ENCODE data around the gene AADAC. TPM values are rescaled to one million over a fixed set of nuclear protein-coding genes. Genes with fewer than 3 reads are reported as not detected.

The AADAC gene
- total RNA-seq, 1 donor = 23.3 TPM

GRCh38 chr3:151811474-151811873 lies 2.4 kb upstream of the AADAC start:
- no peak overlapping the region for H3K4me3 ChIP-seq (ENCODE audit: low read depth, low read length)
- no peak for DNase-seq (ENCODE audit: low read depth)
- TF ChIP-seq CTCF (IDR thresholded peaks at IDR 0.05; ENCODE audit: insufficient read depth, low read length) = no peak

- TF ChIP-seq CTCF (IDR thresholded peaks at IDR 0.05; ENCODE audit: insufficient read depth, low read length) = no peak
- no peak overlapping the region for H3K4me3 ChIP-seq (ENCODE audit: low read depth, low read length)
- no peak for DNase-seq (ENCODE audit: low read depth)
Measured at GRCh38 chr3:151814588-151814987, 672 bp downstream of the AADAC start.

GRCh38 chr3:151816091-151816604 lies 2.2 kb downstream of the AADAC start:
- H3K4me3 ChIP-seq (ENCODE audit: low read depth, low read length) = no peak overlapping the region
- TF ChIP-seq CTCF (IDR thresholded peaks at IDR 0.05; ENCODE audit: insufficient read depth, low read length) = no peak
- DNase-seq (ENCODE audit: low read depth) = peak; percentile 83

GRCh38 chr3:151817473-151817872 lies 3.6 kb downstream of the AADAC start:
- no peak for TF ChIP-seq CTCF (IDR thresholded peaks at IDR 0.05; ENCODE audit: insufficient read depth, low read length)

GRCh38 chr3:151818361-151818760 lies 4.4 kb downstream of the AADAC start:
- H3K4me3 ChIP-seq (ENCODE audit: low read depth, low read length) = no peak overlapping the region
- TF ChIP-seq CTCF (IDR thresholded peaks at IDR 0.05; ENCODE audit: insufficient read depth, low read length) = no peak
- no peak for DNase-seq (ENCODE audit: low read depth)

More at GRCh38 chr3:151817473-151817872, 3.6 kb downstream of the AADAC start:
- DNase-seq (ENCODE audit: low read depth) = no peak
- no peak overlapping the region for H3K4me3 ChIP-seq (ENCODE audit: low read depth, low read length)

- no peak overlapping the region for H3K4me3 ChIP-seq (ENCODE audit: low read depth, low read length)
- TF ChIP-seq CTCF (IDR thresholded peaks at IDR 0.05; ENCODE audit: insufficient read depth, low read length) = no peak
- no peak for DNase-seq (ENCODE audit: low read depth)
Measured at GRCh38 chr3:151819910-151820309, 6.0 kb downstream of the AADAC start.

GRCh38 chr3:151827816-151828215 lies 13.9 kb downstream of the AADAC start:
- DNase-seq (ENCODE audit: low read depth) = no peak
- TF ChIP-seq CTCF (IDR thresholded peaks at IDR 0.05; ENCODE audit: insufficient read depth, low read length) = no peak
- no peak overlapping the region for H3K4me3 ChIP-seq (ENCODE audit: low read depth, low read length)

Data from fibroblast of the aortic adventitia (primary cell).